HG03460 (cell line): Measurements from ENCODE around the gene RNF13.
"Not testable (repeated sequence)": the region's sequence is repeated elsewhere in the genome, so short reads cannot be mapped to it uniquely, and the experiment has no call there.

Experiments used
- ATAC-seq: cut with Tn5 transposase; IDR thresholded peaks from one replicate; pipeline ENCODE4 v1.9.1; 2021; ENCODE audit not compliant: unreplicated experiment

The RNF13 gene

GRCh38 chr3:149895339-149895738 is 82.3 kb downstream of the RNF13 start:
- ATAC-seq, result no peak

GRCh38 chr3:149895769-149896168 is 82.8 kb downstream of the RNF13 start:
- no peak for ATAC-seq

- ATAC-seq, result no peak
These were observed 85.8 kb downstream of the RNF13 start for GRCh38 chr3:149898771-149899170.

- ATAC-seq, result no peak
These were observed 87.3 kb downstream of the RNF13 start for GRCh38 chr3:149900322-149900721.

- ATAC-seq, result no peak
These were observed 88.8 kb downstream of the RNF13 start for GRCh38 chr3:149901770-149902169.

GRCh38 chr3:149902498-149903139 is 89.6 kb downstream of the RNF13 start:
- ATAC-seq, result no peak

GRCh38 chr3:149906036-149906435 is 93.0 kb downstream of the RNF13 start:
- no peak for ATAC-seq

GRCh38 chr3:149908424-149908957 is 95.5 kb downstream of the RNF13 start:
- no peak for ATAC-seq

GRCh38 chr3:149909923-149910322 is 96.9 kb downstream of the RNF13 start:
- ATAC-seq, result no peak

GRCh38 chr3:149917124-149917667 is 104.2 kb downstream of the RNF13 start:
- ATAC-seq, result no peak

GRCh38 chr3:149919509-149919908 is 106.5 kb downstream of the RNF13 start:
- no peak for ATAC-seq

GRCh38 chr3:149920119-149920518 is 107.1 kb downstream of the RNF13 start:
- no peak for ATAC-seq

- ATAC-seq, result no peak
These were observed 120.0 kb downstream of the RNF13 start for GRCh38 chr3:149933008-149933407.

GRCh38 chr3:149933858-149934257 is 120.8 kb downstream of the RNF13 start:
- ATAC-seq, result no peak

GRCh38 chr3:149934524-149934923 is 121.5 kb downstream of the RNF13 start:
- no peak for ATAC-seq

GRCh38 chr3:149936812-149937230 is 123.8 kb downstream of the RNF13 start:
- ATAC-seq, result no peak

- ATAC-seq, result not testable (repeated sequence)
These were observed 125.5 kb downstream of the RNF13 start for GRCh38 chr3:149938392-149939055.

- ATAC-seq, result no peak
These were observed 128.2 kb downstream of the RNF13 start for GRCh38 chr3:149941186-149941585.

GRCh38 chr3:149941946-149942345 is 128.9 kb downstream of the RNF13 start:
- no peak for ATAC-seq

GRCh38 chr3:149942409-149942808 is 129.4 kb downstream of the RNF13 start:
- no peak for ATAC-seq

- ATAC-seq, result not testable (repeated sequence)
These were observed 131.0 kb downstream of the RNF13 start for GRCh38 chr3:149943966-149944365.

- no peak for ATAC-seq
These were observed 134.2 kb downstream of the RNF13 start for GRCh38 chr3:149947231-149947630.
